ENCODE results near the gene ACSBG1. TPM values are rescaled to one million over a fixed set of nuclear protein-coding genes. Genes with fewer than 3 reads are reported as not detected.

Gene ACSBG1
- total RNA-seq, 3 donors from 2014 or later, result 1.9 to 2.0 TPM; not detected in 1

GRCh38 chr15:78274994-78275393 is 40.6 kb upstream of the ACSBG1 start:
- Histone ChIP-seq H3K4me1 (no peaks in the 10 kb centered on the region), H3K27ac (no peak overlapping the region), H3K27me3 (no peaks in the 10 kb centered on the region), H3K36me3 (no peaks in the 10 kb centered on the region), H3K9me3 (no peaks in the 10 kb centered on the region), H3K4me3 (no peak overlapping the region)
- TF ChIP-seq POLR2A (IDR thresholded peaks at IDR 0.05) (no peak), CTCF (IDR thresholded peaks at IDR 0.05) (no peak), POLR2AphosphoS5 (IDR thresholded peaks at IDR 0.05) (no peak)
- no peak for DNase-seq (ENCODE audit: low spot score in 2 of 2)
- intact Hi-C loops (cut with DNase I; ENCODE audit: low total_unique reads), result no loop called here

- intact Hi-C loops (cut with DNase I; ENCODE audit: low total_unique reads), result no loop called here
- Histone ChIP-seq H3K36me3 (no peaks in the 10 kb centered on the region), H3K4me1 (no peaks in the 10 kb centered on the region), H3K27ac (no peak overlapping the region), H3K27me3 (no peaks in the 10 kb centered on the region), H3K4me3 (no peak overlapping the region), H3K9me3 (no peaks in the 10 kb centered on the region)
- TF ChIP-seq POLR2AphosphoS5 (IDR thresholded peaks at IDR 0.05) (no peak), CTCF (IDR thresholded peaks at IDR 0.05) (no peak), POLR2A (IDR thresholded peaks at IDR 0.05) (no peak)
- no peak for DNase-seq (ENCODE audit: low spot score in 2 of 2)
Measured at GRCh38 chr15:78272776-78273175, 38.4 kb upstream of the ACSBG1 start.

- Histone ChIP-seq H3K4me3 (no peak overlapping the region), H3K9me3 (no peaks in the 10 kb centered on the region), H3K27ac (no peak overlapping the region), H3K36me3 (no peaks in the 10 kb centered on the region), H3K27me3 (no peaks in the 10 kb centered on the region), H3K4me1 (no peaks in the 10 kb centered on the region)
- DNase-seq (ENCODE audit: low spot score in 2 of 2), result no peak
- intact Hi-C loops (cut with DNase I; ENCODE audit: low total_unique reads), result no loop called here
- TF ChIP-seq POLR2A (IDR thresholded peaks at IDR 0.05), result no peak
- TF ChIP-seq POLR2AphosphoS5 (IDR thresholded peaks at IDR 0.05), result no peak
Measured at GRCh38 chr15:78272316-78272715, 38.0 kb upstream of the ACSBG1 start.

- no peak for DNase-seq (ENCODE audit: low spot score in 2 of 2)
- no peaks in the 10 kb centered on the region for H3K27me3 ChIP-seq
- H3K4me1 ChIP-seq, result no peaks in the 10 kb centered on the region
- peak overlapping the region in 1 of 2 donors; percentile 40 for H3K27ac ChIP-seq
- H3K9me3 ChIP-seq, result no peaks in the 10 kb centered on the region
- intact Hi-C loops (cut with DNase I; ENCODE audit: low total_unique reads), result no loop called here
- no peak overlapping the region for H3K4me3 ChIP-seq
- TF ChIP-seq POLR2AphosphoS5 (IDR thresholded peaks at IDR 0.05) (no peak), POLR2A (IDR thresholded peaks at IDR 0.05) (no peak), CTCF (IDR thresholded peaks at IDR 0.05) (no peak)
- H3K36me3 ChIP-seq, result no peaks in the 10 kb centered on the region
Measured at GRCh38 chr15:78266806-78267205, 32.4 kb upstream of the ACSBG1 start.

- no peak overlapping the region for H3K4me3 ChIP-seq
- intact Hi-C loops (cut with DNase I; ENCODE audit: low total_unique reads), result no loop called here
- no peaks in the 10 kb centered on the region for H3K36me3 ChIP-seq
- TF ChIP-seq POLR2A (IDR thresholded peaks at IDR 0.05), result no peak
- no peak for TF ChIP-seq CTCF (IDR thresholded peaks at IDR 0.05)
- no peak for TF ChIP-seq POLR2AphosphoS5 (IDR thresholded peaks at IDR 0.05)
- DNase-seq (ENCODE audit: low spot score in 2 of 2), result no peak
- H3K4me1 ChIP-seq, result no peaks in the 10 kb centered on the region
- no peaks in the 10 kb centered on the region for H3K9me3 ChIP-seq
- H3K27me3 ChIP-seq, result no peaks in the 10 kb centered on the region
- H3K27ac ChIP-seq, result peak overlapping the region; percentile 19 to 92
Measured at GRCh38 chr15:78266229-78266628, 31.9 kb upstream of the ACSBG1 start.

GRCh38 chr15:78265752-78266224 is 31.4 kb upstream of the ACSBG1 start:
- no peak for DNase-seq (ENCODE audit: low spot score in 2 of 2)
- no peak for TF ChIP-seq POLR2AphosphoS5 (IDR thresholded peaks at IDR 0.05)
- no peak for TF ChIP-seq CTCF (IDR thresholded peaks at IDR 0.05)
- no peak for TF ChIP-seq POLR2A (IDR thresholded peaks at IDR 0.05)
- Histone ChIP-seq H3K4me3 (peak overlapping the region in 1 of 3 donors; percentile 84), H3K27me3 (no peaks in the 10 kb centered on the region), H3K9me3 (no peaks in the 10 kb centered on the region), H3K27ac (peak overlapping the region; percentile 19 to 92), H3K4me1 (no peaks in the 10 kb centered on the region), H3K36me3 (no peaks in the 10 kb centered on the region)
- intact Hi-C loops (cut with DNase I; ENCODE audit: low total_unique reads), result no loop called here

Measured in breast epithelium (tissue), 4 donors.